ENCODE results near the gene SNRPF.

GRCh38 chr12:95874452-95874851 is 15.7 kb downstream of the SNRPF start:
- TF ChIP-seq CTCF (IDR thresholded peaks at IDR 0.05; ENCODE audit: poor library complexity) (no peak), EZH2 (IDR thresholded peaks at IDR 0.05; ENCODE audit: borderline replicate concordance) (no peak), EZH2phosphoT487 (IDR thresholded peaks at IDR 0.05; ENCODE audit: low read depth, severe bottlenecking, unreplicated experiment) (no peak)
